HG03342 (cell line): ENCODE measurements around the gene ZNF536.

ENCODE experiments used
- ATAC-seq: cut with Tn5 transposase; IDR thresholded peaks from one replicate; pipeline ENCODE4 v1.9.1; 2021; ENCODE audit warnings: mild to moderate bottlenecking, moderate library complexity; ENCODE audit not compliant: unreplicated experiment

ZNF536 gene

GRCh38 chr19:30361721-30362120 is 10.5 kb upstream of the ZNF536 start:
- no peak for ATAC-seq

- no peak for ATAC-seq
Measured at GRCh38 chr19:30362156-30362754, 9.9 kb upstream of the ZNF536 start.

- no peak for ATAC-seq
Measured at GRCh38 chr19:30363073-30363472, 9.1 kb upstream of the ZNF536 start.

- ATAC-seq = no peak
Measured at GRCh38 chr19:30364866-30365800, 7.1 kb upstream of the ZNF536 start.

- no peak for ATAC-seq
Measured at GRCh38 chr19:30366282-30366681, 5.9 kb upstream of the ZNF536 start.

- ATAC-seq = no peak
Measured at GRCh38 chr19:30367006-30367405, 5.2 kb upstream of the ZNF536 start.

GRCh38 chr19:30367421-30367820 is 4.8 kb upstream of the ZNF536 start:
- ATAC-seq = no peak

- ATAC-seq = no peak
Measured at GRCh38 chr19:30369833-30370232, 2.4 kb upstream of the ZNF536 start.

GRCh38 chr19:30371161-30371836 is 885 bp upstream of the ZNF536 start:
- ATAC-seq = no peak

- no peak for ATAC-seq
Measured at GRCh38 chr19:30373593-30373992, 1.4 kb downstream of the ZNF536 start.

GRCh38 chr19:30374539-30374864 is 2.3 kb downstream of the ZNF536 start:
- no peak for ATAC-seq

GRCh38 chr19:30374865-30375552 is 2.8 kb downstream of the ZNF536 start:
- no peak for ATAC-seq

GRCh38 chr19:30375553-30376031 is 3.4 kb downstream of the ZNF536 start:
- no peak for ATAC-seq

GRCh38 chr19:30376272-30376671 is 4.1 kb downstream of the ZNF536 start:
- no peak for ATAC-seq

- no peak for ATAC-seq
Measured at GRCh38 chr19:30376826-30377425, 4.7 kb downstream of the ZNF536 start.

GRCh38 chr19:30378701-30379100 is 6.5 kb downstream of the ZNF536 start:
- ATAC-seq = no peak

- no peak for ATAC-seq
Measured at GRCh38 chr19:30379841-30380610, 7.8 kb downstream of the ZNF536 start.

GRCh38 chr19:30381366-30381765 is 9.2 kb downstream of the ZNF536 start:
- no peak for ATAC-seq

- no peak for ATAC-seq
Measured at GRCh38 chr19:30385174-30385573, 13.0 kb downstream of the ZNF536 start.

GRCh38 chr19:30385666-30386065 is 13.5 kb downstream of the ZNF536 start:
- ATAC-seq = no peak
